NB4 (cell line): ENCODE data around the gene TEX55.

ENCODE experiments used
- MYC ChIP-seq: IDR thresholded peaks from 2 replicates; pipeline ENCODE4 v1.6.1; 2011; ENCODE audit warnings: low read depth, low read length
- POLR2A ChIP-seq: IDR thresholded peaks from 2 replicates; pipeline ENCODE4 v1.6.1; 2011; ENCODE audit warnings: mild to moderate bottlenecking; ENCODE audit not compliant: insufficient read length; ENCODE audit errors: extremely low read depth
- TF ChIP-seq, protein P1 (sequence below): IDR thresholded peaks from one replicate; pipeline ENCODE4 v1.5.1; 2012; ENCODE audit warnings: low read depth, low read length
- TF ChIP-seq, protein P2 (sequence below): IDR thresholded peaks from 2 replicates; pipeline ENCODE4 v1.6.1; 2011; ENCODE audit warnings: low read depth, low read length

DNA sequence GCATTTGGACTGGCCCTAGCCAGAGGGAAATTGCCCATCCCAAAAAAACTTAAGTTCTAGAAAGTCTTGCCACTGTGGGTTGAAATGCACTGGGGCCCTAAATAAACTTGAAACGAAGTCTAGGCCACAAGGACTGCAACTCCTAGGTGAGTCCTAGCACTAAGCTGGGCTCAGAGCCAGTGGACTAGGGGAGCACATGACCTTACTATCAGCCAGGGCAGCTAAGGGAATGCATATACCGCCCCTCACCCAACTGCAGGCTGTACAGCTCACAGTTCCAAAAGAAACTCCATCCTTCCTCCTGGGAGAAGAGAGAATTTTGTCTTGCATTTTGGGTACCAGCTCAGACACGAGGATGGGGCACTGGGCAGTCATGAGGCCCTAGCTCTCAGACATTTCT, 23.6 kb upstream of the TEX55 start:
- TF ChIP-seq, protein P1, sequence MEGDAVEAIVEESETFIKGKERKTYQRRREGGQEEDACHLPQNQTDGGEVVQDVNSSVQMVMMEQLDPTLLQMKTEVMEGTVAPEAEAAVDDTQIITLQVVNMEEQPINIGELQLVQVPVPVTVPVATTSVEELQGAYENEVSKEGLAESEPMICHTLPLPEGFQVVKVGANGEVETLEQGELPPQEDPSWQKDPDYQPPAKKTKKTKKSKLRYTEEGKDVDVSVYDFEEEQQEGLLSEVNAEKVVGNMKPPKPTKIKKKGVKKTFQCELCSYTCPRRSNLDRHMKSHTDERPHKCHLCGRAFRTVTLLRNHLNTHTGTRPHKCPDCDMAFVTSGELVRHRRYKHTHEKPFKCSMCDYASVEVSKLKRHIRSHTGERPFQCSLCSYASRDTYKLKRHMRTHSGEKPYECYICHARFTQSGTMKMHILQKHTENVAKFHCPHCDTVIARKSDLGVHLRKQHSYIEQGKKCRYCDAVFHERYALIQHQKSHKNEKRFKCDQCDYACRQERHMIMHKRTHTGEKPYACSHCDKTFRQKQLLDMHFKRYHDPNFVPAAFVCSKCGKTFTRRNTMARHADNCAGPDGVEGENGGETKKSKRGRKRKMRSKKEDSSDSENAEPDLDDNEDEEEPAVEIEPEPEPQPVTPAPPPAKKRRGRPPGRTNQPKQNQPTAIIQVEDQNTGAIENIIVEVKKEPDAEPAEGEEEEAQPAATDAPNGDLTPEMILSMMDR, result no peak
- TF ChIP-seq, protein P2, sequence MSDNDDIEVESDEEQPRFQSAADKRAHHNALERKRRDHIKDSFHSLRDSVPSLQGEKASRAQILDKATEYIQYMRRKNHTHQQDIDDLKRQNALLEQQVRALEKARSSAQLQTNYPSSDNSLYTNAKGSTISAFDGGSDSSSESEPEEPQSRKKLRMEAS, result no peak
- TF ChIP-seq MYC (no peak), POLR2A (no peak)
